Activated gamma-delta T cell (primary cell): ENCODE data around the gene STK11IP.

Experiments used
- DNase-seq: peaks from one replicate; lab custom pipeline; 2025; lab: John Stamatoyannopoulos, UW

Gene STK11IP

DNA sequence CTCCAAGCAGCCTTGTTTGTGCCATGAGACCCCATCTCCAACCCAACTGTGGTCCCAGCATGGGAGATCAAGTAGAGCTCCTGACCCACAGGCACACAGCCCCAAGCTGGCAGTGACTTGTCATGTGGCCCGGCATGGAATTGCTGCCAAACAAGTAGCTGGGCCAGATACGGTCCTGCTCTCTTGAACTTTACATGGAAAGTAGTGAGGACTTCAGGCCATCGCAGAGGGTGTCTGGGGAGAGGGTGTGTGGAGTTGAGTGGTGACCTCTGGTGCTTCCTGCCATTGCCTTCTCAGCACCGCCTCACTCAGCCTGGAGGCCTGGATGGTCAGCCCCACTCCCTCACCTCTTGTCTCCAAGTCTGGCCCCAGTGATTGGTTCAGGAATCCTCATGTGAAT, 18.9 kb downstream of the STK11IP start:
- no peak for DNase-seq

DNA sequence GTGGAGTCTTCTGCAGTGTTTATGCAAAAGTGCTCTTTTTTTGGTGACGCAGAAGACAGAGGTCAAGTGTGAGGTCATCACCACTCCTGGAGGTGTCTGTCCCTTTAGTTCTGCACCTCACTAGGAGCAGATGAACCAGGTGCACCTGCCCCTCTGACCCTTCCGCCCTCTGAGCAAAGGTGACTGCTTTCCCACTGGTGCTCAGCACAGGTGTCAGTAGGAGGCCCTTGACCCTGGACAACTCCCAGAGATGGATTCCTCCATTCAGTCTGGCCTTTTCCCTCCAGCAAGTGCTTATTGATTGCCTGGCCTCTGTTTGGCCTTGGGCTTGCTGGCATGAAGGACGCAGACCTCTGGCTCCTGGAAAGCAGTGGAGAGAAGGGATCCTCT, 21.1 kb downstream of the STK11IP start:
- DNase-seq = no peak

DNA sequence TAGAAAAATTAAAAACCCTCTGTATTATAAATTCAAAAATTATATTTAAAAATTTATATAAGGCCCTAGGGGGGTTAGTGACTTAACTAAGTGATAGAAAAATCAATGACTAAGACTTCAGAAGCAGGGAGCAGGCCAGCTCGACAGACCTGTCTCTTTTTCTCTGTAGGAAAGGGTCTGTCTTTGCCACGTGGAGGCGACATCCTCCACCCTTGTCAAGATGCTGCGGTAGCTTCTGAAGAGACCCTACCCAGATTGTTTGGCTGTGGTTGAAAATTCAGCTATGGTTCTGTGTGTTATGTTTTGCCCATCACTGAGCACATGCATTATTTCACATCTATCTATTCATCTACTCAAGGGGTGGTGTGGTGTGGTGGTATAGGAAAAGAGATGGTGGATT, 21.6 kb downstream of the STK11IP start:
- no peak for DNase-seq

DNA sequence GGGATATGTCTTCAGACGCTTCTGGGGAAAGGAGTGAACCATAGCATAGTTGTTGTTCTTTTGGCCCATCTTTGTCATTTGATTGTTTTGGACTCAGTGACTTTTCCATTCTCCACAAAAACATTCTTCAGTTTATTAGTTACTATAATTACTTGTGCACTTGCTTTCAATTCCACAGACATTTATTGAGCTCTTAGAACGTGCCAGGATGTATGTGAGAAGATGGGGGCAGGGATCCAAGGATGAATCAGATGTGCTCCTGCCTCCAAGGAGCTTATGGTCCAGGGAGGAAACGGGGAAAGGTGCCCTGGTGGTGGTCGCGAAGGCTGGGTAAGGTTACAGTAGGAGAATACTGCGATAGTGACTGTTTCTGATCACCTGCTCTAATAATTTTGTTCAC, 22.9 kb downstream of the STK11IP start:
- DNase-seq = no peak

DNA sequence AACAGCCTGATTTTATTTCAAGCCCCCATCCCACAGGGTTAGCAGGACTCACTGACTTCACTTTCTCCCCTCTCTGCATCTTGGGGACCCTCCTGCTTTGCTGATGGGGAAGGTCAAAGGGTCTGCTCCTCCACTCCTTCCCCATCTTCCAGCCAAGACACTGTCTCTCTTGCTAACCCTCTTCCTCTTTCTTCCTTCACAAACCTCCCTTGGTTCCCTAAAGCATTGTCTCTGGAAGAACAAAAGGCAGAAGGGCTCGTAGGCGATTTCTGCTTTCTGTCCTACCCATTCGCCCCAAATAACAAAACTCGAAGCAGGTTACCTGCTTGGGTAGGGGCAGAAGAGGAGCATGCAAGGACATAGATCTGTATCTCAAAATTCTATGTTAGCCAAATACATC, 24.3 kb downstream of the STK11IP start:
- DNase-seq = no peak

DNA sequence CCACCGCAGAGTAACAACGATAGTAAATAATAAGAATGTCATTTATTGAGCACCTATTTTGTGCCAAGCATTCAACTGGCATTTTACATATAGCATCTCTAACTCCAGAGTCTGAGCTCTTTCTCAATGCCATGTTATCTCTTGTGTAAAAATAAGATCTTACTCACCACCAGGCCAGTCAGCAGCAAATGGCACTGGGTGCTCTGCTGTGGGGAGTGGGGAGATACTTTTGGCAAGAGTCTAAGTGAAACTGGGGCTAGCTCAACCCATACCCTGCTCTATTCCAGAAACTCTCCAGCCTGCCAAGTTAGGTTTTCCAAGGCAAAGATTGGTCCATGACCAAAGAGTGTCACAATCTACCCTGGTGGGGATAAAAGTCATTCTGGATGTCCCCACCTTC, 24.8 kb downstream of the STK11IP start:
- DNase-seq = no peak

DNA sequence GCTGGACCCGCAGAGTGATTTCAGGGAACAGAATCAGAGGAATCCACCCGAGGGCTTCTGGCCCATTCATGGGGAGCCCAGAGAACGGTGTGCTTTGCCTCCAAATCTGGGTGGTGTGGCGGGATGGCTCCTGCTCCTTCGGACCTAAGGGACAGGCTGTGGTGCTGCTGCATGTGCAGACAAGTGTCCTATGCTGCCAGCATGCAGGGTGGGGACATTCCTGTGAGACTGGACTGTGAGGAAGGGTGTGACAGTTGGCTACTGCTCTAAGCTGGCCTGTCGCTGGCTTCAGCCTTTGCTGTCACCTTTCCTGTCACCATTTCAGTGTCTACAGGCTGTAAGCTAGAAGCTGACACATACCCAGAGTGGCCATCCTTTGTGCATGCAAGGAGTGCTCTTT, 26.9 kb downstream of the STK11IP start:
- no peak for DNase-seq

DNA sequence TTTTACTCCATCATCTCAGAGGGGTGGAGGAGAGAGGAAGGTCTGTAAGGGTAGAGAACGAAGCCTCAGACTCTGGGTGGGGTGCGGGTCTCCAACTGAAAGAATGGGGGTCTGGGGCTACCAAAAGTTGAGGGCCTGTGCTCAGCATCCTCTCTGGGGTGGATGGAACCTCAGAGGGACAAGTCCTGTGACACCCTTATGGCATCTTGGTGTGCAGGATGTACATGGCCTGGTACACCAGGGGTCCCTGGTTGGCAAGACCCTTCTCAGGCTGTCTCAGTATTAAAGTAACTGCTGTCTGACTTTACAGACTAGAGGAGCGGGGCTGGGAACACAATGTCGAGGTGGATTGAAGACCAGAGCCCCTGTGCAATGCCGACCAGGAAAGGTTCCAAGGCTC, 27.5 kb downstream of the STK11IP start:
- no peak for DNase-seq

DNA sequence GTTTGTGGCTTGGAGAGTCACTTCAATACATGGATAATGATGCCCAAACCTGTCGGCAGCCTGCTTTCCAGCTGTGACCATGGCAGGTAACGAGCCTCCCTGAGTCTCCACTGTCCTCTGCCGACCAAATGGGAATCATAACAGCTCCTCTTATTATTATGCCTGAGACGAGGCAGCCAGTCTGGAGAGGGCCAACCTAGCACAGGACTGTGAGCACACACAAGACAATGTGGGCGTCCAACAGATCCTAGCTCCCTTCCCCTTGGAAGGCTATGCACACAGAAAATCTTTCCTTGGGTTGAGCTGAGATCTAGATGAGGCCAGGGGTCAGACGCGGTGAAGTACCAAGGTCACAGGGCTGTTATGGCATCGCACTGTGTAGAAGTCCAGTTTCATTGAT, 28.9 kb downstream of the STK11IP start:
- no peak for DNase-seq

DNA sequence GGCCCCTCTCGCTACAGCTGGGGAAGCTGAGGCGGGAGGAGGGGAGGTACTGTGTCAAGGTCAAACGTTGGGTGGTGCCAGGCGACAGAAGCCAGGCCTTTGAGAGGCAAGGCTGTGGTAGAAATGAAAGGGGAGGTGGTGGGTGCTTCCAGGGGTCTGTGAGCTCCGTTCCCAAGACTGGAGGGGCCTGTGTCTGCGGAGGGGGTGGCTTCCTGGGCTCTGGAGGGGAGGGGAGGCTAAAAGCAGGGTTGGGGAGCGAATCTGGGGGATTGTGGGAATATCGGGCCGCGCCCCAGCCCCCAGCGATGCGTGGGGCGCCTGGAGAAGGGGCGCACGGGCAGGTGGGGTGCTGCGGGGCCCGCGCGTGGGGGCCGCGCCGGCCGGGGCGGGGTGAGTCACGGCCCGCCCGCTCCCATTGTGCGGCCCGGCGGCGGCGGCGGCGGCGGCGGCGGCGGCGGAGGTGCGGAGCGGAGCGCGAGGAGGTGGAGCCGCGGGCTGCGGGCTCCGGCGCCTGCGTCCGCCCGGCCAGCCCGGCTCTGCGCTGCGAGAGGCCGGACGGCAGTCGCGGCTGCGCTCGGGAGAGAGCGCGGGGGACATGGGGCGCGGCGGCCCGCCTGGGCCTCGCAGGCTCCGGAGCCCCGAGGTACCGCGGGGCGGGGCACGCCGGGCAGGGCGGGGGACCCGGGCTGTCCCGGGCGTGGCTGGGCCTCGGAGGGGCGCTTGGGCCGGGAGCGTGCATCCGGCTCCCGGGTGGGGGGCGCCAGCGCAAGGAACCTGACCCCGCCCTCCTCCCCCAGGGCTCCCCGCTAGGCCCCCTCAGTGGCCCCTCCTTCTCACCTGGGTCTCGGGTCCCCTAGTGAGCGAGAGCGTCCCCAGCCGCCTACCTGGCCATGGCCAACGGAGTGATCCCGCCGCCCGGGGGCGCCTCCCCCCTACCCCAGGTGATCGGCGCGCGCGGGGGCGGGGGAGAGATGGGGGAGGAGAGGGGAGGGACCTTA, 29.7 kb downstream of the STK11IP start, which contains the start of gene SLC4A3:
Gene SLC4A3 (plus strand): TSS at position 528 of the 998 bp plus-strand sequence. CDS start 363 bp downstream, at position 891.
- no peak for DNase-seq

DNA sequence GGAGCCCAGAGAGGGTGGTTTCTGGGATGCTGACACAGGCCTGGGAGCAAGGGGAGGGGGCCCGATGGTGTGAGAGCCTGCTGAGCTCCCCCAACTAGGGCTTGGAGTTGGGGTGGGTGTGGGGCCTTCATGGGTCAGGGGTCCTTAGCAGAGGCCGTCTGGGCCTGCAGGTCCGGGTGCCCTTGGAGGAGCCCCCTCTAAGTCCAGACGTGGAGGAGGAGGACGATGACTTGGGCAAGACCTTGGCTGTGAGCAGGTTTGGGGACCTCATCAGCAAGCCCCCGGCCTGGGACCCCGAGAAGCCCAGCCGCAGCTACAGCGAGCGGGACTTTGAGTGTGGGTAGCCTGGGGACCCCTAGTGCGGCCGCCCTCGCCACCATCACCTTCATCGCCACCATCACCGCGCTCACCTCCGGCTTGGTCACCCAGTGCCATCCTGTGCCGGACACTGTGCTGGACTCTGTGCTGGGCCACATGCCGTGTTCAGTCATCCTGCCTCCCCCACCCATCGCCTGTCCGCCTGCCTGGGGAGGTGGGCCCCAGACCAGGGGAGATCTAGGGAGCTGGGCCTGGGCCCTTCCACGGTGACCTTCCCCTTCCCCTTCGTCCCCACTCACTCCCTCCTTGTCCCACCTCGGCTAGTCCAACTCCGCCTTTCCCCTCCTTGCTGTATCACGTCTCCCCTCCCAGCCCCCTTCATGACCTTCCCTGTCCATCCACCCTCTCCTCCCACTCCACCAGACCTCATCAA, 30.8 kb downstream of the STK11IP start:
- no peak for DNase-seq

DNA sequence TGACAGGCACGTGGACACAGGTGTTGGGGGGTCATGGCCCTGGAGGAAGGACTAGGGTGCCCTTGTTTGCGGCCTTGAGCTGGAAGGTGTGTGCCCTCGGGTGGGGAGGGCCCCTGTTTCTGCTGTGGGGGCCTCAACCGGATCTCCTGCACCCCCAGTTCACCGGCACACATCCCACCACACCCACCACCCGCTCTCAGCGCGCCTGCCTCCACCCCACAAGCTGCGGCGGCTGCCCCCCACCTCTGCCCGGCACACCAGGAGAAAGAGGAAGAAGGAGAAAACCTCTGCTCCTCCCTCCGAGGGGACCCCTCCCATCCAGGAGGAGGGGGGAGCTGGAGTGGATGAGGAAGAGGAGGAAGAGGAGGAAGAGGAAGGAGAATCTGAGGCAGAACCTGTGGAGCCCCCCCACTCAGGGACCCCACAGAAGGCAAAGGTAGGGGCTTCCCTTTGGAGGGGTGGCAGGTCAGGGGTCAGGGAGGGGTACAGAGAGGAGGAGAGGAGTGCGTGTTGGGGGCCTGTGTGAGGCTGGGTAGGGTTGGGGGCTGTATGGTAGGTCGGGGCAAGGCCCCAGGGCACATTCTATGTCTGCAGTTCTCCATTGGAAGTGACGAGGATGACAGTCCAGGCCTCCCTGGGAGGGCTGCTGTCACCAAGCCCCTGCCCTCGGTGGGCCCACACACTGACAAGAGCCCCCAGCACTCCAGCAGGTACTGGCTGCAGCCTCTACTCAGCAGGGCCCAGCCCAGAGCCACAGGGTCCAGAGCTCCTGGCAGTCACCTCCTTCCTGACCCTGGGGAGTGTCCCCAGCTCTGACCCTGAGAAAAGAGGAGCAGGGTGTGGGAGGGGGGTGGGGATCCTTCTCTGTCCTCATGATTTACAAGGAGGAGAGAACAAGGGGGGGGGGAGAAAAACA, 31.6 kb downstream of the STK11IP start:
- DNase-seq = no peak

DNA sequence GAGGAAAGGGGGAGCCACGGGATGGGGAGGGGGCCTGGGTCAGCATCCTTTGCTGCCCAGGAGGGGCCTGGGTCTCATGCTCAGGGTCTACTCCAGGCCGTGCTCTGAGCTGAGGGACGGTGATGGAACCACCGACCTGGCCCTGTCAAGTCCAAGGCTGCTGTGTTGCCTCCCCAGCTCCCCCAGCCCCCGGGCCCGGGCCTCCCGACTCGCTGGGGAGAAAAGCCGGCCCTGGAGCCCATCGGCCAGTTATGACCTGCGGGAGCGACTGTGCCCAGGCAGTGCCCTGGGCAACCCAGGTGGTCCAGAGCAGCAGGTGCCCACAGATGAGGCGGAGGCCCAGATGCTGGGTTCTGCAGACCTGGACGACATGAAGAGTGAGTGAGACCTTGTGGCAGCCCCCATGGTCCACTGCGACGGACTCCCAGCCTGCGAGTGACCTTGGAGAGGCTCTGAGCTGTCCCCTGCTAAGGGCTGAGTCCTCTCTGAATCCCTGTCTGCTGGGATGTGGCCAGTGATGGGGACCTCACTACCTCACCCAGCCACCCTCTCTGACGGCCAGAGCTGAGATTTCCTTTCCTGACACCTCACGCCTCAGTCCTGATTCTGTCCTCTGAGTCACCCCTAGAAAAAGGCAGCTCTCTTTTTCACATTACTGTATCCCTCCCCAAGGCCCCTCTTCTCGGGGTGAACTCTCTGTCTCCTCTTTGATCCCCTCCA, 32.5 kb downstream of the STK11IP start:
- no peak for DNase-seq

DNA sequence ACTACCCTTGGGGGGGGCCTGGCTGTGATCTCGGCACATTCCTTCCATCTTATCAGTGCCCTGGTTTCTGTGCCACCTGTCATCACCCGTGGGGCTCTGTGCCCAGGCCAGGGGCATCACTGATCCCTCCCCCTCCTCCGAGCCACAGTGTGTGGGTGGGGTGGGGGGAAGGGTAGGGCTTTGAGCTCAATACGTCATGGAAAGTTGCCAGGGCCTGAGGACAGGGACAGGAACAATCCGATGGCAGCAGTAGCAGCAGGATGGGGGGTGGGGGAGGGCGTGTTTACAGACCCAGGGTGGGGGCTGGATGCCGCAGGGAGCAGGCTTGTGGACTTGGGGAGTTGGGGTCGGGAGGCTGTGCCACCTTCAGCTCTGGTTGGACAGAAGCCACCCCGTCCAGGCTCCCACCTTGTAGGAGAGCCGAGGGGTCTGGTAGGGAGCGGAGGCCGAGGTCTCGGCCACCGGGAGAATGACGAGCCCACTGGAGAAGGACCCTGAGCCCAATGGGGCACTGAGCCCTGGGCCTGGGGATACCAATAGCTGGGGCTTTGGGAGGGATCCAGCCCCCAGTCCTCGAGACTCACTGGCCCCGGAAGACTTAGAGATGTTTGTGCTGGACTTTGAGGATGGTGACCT, 33.2 kb downstream of the STK11IP start:
- no peak for DNase-seq

DNA sequence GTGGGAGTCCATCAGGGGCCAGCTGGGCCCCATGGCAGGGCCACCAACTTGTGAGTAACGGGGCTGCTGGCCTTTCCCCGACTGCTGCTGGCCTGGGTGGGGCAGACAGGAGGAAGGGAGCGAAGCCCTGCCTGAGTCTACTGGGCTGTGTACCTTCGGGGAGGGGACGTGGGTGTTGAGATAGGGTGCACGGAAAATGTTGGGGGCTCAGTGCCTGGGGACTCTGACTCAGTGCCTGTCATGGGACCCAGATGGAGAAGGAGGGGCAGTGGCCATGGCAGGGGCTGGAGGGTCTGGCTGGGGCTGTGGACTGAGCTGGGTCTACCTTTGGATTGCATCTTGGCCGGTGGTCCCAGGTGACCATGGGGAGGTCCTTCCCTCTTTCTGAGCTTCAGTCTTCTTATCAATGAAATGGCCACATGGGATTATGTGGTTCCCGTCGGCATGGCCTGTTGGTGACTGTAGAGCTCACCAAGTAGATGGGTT, 33.8 kb downstream of the STK11IP start:
- DNase-seq = no peak

DNA sequence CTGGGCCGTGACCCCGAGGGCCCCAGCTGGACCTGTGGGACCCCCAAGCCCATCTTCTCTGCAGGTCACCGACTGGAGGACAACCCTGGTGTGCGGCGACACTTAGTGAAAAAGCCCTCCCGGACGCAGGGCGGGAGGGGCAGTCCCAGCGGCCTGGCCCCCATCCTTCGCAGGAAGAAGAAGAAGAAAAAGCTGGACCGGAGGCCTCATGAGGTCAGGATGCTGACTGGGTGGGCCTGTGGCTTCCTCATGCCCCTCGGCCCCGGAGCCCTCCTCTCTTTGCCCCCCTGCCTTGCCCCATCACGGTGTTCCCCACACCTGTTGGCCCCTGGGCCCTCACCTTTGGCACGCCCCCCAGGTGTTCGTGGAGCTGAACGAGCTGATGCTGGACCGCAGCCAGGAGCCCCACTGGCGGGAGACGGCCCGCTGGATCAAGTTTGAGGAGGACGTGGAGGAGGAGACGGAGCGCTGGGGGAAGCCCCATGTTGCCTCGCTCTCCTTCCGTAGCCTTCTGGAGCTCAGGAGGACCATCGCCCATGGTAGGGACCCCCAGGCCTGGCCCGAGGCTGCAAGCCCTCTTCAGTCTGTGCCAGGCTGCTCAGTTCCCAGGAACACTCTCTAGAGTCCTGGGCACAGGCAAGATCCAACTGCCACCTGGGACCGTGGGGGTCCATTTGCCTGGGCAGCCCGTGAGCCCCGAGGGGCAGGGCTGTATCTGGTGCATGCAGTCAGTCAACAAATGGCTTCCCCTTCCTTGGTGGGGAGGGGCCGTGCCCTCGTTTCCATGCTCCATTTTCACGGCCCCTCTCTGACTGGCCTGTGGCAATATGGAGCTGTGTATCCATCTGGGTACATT, 34.5 kb downstream of the STK11IP start:
- DNase-seq = no peak

DNA sequence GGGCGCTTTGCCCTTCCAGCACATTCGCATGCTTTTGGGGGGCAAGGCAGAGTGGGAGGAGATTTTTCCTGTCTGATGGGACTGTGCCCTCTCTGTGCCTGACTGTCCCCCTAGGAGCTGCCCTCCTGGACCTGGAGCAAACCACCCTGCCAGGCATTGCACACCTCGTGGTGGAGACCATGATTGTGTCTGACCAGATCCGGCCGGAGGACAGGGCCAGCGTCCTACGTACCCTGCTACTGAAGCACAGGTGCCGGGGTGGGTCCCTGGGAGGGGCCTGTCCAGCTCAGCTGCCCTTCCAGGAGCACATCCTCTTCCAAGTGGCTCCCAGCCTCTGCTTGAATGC, 35.1 kb downstream of the STK11IP start:
- DNase-seq = no peak

DNA sequence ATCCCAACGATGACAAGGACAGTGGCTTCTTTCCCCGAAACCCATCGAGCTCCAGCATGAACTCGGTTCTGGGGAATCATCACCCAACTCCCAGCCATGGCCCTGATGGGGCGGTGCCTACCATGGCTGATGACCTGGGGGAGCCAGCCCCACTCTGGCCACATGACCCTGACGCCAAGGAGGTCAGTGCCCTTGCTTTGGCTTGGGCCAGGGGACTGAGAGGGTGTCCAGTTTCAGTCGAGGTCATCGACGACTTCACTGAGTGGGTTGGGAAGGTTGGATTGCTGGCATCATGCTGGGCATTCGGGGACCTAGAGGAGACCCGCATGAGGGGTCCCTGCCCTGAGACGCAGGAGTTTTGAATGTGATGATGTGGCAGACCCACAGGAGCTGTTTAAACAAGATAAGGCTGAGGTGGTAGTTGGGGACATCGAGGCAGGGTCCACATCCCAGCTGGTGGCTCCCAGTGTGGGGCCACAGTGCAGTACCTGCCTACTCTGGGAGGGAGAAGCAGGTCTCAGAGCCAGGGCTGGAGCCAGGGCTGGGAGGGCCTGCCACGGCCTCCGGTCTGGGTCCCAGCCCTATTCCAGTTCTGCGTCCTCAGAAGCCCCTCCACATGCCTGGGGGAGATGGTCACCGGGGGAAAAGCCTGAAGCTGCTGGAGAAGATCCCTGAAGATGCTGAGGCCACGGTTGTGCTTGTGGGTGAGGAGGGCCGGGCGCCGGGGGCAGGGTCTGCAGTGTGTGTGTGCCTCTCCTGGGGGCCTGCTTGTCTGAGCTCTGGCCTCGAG, 35.8 kb downstream of the STK11IP start:
- DNase-seq = no peak
